ENCODE measurements around the gene DDX46. TPM values are rescaled to one million over a fixed set of nuclear protein-coding genes. Genes with fewer than 3 reads are reported as not detected.
"Not testable (repeated sequence)": the region's sequence is repeated elsewhere in the genome, so short reads cannot be mapped to it uniquely, and the experiment has no call there.

Gene DDX46
- total RNA-seq, 1 experiment from 2014 or later, result 47.3 TPM

DNA sequence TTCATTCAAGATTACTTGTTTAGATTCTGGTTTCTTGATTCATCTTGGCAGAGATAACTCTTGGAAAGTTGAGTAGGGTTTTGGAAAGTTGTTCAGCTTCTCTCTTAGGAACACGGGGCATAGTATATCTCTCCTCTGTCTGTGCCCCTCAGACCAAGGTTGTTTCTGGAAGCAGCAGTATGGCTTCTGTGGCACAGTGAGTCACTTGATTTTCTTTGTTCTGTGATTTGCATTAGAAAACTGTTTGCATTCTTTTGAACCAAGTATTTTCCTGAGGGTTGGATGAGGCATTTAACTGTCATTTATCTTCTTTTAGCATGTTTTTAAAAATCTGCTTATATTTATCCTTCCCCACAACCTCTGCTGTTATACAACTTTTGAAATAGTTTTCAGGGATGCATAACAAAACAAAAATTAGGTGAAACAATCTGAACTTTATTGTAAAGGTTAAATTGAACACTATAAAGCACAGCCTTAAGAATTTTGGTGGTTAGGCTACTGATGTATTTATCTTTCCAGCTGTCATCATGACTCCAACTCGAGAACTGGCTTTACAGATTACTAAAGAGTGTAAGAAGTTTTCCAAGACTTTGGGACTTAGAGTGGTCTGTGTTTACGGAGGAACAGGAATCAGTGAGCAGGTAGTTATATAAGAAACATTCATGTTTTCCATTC lies 26.5 kb downstream of the DDX46 start:
- no peak for DNase-seq (ENCODE audit: low read depth)

- DNase-seq (ENCODE audit: low read depth), result no peak
Measured at GRCh38 chr5:134787692-134788091, 29.1 kb downstream of the DDX46 start.

- DNase-seq (ENCODE audit: low read depth), result no peak
Measured at GRCh38 chr5:134791580-134791979, 33.0 kb downstream of the DDX46 start.

DNA sequence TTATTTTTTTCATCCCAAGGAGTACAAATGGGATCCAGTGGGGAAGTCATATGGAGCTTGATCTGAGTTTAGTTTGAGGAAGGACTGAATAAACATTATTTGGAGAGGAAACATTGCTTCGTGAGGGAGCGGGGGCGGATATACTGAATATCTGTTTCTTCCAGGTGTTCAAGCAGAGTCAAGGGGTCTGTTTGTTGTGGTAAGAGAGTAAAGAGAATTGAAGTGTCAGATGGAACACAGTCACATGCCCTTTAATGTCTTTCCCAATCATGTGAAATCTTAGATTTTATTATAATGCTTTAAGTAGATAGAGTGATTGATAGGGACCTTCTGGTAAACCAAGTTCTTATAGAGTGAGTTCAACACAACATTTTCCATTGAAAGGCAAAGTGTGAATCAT lies 33.7 kb downstream of the DDX46 start:
- no peak for DNase-seq (ENCODE audit: low read depth)

DNA sequence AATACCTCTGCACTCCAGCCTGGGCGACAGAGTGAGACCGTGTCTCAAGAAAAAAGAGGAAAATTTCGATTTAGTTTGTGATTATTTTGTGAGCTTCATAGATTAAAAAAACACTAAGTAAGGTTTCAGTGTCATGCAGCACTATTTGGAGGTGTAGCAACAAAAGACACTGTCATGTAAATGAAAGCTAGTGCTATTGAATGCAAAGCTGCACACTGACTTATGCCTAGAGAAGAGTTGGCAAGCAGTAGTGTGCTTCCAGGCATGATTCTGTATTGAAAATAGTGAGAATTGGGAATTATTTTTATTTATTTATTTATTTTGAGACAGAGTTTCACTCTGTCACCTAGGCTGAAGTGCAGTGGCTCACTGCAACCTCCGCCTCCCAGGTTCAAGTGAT lies 34.5 kb downstream of the DDX46 start:
- DNase-seq (ENCODE audit: low read depth), result no peak

GRCh38 chr5:134794082-134794481 lies 35.5 kb downstream of the DDX46 start:
- DNase-seq (ENCODE audit: low read depth), result no peak

DNA sequence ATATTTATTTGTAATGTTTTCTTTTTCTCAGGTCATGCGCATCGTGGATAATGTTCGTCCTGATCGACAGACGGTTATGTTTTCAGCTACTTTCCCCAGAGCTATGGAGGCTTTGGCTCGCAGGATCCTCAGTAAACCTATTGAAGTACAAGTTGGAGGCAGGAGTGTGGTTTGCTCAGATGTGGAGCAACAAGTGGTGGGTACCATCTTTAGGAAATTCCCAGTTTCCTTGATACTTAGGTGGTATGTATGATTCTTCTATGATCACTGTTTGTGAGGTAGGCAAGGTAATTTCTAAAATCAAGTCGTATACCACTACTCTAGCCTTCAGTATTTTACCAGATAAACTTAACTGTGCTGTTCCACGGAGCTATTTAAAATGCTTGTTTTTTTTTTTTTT lies 36.2 kb downstream of the DDX46 start:
- DNase-seq (ENCODE audit: low read depth), result no peak

DNA sequence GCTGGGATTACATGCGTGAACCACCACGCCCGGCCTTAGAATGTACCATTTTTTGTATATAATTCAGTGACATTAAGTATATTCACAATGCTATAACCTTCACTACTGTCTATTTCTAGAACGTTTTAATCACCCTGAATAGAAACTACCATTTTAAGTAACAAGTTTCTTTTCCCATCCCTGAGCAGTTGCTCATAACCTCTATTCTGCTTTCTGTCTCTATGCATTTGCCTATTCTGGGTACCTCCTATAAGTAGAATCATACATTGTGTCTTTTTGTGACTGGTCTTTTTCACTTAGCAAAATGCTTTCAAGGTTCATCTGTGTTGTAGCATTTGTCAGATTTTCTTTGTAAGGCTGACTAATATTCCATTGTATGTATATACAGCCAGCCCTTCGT lies 39.9 kb downstream of the DDX46 start:
- no peak for DNase-seq (ENCODE audit: low read depth)

DNA sequence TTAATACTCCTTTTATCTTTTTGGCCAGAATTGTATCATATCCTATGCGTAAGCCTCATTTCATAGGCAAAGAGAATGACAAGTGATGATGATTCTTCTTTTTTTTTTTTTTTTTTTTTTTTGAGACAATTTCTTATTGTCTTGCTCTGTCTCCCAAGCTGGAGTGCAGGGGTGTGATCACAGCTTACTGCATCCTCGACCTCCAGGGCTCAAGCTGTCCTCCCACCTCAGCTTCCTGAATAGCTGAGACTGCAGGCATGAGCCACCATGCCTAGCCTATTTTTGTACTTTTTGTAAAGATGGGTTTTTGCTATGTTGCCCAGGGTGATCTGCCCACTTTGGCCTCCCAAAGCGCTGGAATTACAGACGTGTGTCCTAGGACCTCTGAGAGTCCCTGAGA lies 45.2 kb downstream of the DDX46 start:
- no peak for DNase-seq (ENCODE audit: low read depth)

GRCh38 chr5:134813407-134813806 lies 54.8 kb downstream of the DDX46 start:
- DNase-seq (ENCODE audit: low read depth), result no peak

- DNase-seq (ENCODE audit: low read depth), result no peak
Measured at GRCh38 chr5:134813827-134814226, 55.2 kb downstream of the DDX46 start.

- DNase-seq (ENCODE audit: low read depth), result no peak
Measured at GRCh38 chr5:134817006-134817405, 58.4 kb downstream of the DDX46 start.

DNA sequence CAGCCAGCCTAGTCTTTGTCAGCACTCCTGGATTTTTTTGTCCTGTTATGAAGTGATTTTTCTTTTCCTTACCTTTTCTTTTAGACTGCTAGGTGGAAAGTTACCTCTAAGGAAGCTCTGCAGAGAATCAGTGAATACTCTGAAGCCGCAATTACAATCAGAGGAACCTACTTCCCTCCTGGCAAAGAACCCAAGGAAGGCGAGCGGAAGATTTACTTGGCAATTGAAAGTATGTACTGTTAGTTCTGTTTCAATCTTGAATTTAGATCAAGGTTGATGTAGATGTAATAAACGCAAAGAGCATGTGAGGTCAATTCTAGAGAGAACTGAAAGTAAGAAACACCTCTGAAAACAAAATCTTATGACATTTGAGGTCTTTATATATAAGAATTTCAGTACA lies 60.2 kb downstream of the DDX46 start:
- DNase-seq (ENCODE audit: low read depth), result no peak

DNA sequence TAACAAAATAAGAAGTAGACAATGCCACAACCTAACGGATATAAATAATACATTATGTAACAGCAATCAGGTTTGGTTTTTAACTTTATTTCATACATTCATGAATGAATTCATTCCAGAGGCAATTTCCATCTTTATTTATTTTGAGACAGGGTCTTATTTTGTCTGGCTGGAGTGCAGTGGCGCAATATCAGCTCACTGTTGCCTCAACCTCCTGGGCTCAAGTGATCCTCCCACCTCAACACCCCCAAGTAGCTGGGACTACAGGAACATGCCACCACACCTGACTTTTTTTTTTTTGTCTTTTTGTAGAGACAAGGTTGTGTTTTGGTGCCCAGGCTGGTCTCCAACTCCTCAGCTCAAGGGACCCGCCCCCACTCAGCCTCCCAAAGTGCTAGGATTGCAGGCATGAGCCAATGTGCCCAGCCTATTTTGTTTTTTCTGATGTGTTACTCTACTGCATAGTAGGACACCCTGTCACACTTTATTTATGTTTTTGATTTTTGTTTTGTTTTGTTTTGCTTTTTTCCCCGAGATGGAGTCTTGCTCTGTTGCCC lies 60.9 kb downstream of the DDX46 start:
- no peak for DNase-seq (ENCODE audit: low read depth)

GRCh38 chr5:134821841-134822240 lies 63.3 kb downstream of the DDX46 start:
- no peak for DNase-seq (ENCODE audit: low read depth)

- DNase-seq (ENCODE audit: low read depth), result no peak
Measured at GRCh38 chr5:134824681-134825080, 66.1 kb downstream of the DDX46 start.

DNA sequence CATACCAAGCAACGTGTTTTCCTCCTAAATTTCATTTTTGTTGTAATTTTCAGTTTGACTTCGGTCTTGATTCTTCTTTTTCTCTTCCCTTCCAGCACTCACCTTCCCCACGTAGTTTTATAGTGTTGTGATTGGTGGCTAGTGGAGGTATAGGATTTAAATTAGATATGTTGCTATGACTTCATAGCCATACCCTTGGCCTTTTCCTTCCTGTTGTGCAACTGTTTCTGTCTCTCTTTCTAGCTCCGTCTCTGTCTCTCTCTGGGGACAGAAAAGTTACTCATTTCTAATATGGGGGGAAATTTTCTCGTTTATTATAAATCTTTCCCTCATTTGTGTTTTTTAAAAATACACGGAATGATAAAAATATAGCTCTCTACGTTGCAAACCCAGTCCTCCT lies 66.6 kb downstream of the DDX46 start:
- no peak for DNase-seq (ENCODE audit: low read depth)

DNA sequence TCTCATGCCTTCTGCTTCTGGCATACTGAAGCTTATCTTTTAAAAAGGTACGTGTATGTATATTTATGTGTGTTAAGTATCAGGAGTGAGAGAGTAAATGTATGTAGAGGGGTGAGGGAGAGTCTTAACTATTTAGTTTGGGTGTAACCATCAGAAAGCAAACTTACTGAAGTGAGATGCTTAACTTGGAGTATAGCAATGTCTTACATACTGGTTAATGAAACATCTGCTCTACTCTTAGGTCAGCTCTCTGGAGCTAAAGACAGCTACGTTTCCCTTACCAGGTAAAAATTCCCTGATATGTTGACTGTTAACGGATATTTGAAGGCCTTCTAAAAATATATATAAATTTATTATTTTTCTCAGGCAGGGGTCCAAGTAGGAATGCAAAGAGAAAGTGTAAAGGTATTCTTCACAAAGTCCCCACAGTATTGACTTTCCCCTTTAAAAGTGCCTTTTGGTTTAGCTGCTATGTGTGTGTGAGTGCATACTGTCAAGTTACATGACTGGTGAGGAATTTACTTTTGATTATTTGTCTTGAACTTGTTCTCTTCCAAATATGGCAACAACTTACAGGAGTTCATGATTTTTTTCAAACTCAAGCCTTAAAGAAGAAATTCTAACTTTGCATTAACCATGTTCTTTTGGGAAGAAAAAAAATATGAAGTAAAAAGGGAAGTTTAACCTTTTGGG lies 74.9 kb downstream of the DDX46 start:
- DNase-seq (ENCODE audit: low read depth), result no peak

GRCh38 chr5:134835623-134836022 lies 77.0 kb downstream of the DDX46 start:
- DNase-seq (ENCODE audit: low read depth), result no peak

GRCh38 chr5:134837530-134838181 lies 79.1 kb downstream of the DDX46 start:
- no peak for DNase-seq (ENCODE audit: low read depth)

DNA sequence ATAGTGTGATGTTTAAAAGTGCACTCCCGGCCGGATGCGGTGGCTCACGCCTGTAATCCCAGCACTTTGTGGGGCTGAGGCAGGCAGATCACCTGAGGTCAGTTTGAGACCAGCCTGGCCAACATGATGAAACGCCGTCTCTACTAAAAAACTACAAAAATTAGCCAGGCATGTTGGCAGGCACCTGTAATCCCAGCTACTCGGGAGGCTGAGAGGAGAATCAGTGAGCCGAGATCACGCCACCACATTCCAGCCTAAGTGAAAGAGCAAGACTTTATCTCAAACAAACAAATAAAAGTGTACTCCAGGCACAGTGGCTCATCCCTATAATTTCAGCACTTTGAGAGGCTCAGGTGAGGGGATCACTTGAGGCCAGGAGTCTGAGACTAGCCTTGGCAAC lies 79.8 kb downstream of the DDX46 start:
- not testable (repeated sequence) for DNase-seq (ENCODE audit: low read depth)

DNA sequence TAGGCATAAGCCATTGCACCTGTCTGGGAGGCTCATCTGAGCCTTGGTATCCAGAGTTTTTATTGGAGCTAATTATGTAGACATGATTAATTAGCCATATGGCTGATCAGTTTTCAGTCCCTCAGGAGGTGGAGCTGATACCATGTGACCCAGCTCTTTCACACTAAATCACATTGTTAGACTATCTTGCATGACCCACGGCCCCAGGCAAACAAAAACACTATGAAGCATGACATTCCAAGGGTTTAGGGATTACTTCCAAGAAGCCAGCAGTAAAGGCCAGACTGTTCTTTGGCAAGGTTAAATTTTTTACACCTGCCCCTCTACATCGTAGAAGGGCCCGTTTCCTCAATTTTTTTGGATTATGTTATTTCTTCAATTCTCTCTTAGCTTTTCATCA lies 82.2 kb downstream of the DDX46 start:
- no peak for DNase-seq (ENCODE audit: low read depth)
